Measurements from ENCODE around the gene UBE2J2. TPM values are rescaled to one million over a fixed set of nuclear protein-coding genes. Genes with fewer than 3 reads are reported as not detected.
"Not testable (repeated sequence)": the region's sequence is repeated elsewhere in the genome, so short reads cannot be mapped to it uniquely, and the experiment has no call there.

UBE2J2 gene
- total RNA-seq, 3 donors from 2014 or later: 89.3 to 93.6 (median 91.2) TPM

- peaks cover 22% of the 10 kb centered on the region for H3K36me3 Mint-ChIP-seq (ENCODE audit: insufficient read depth)
- peaks cover 11% of the 10 kb centered on the region for H3K4me1 Mint-ChIP-seq (ENCODE audit: low read depth)
- H3K4me3 Mint-ChIP-seq: no peak overlapping the region
- no peaks in the 10 kb centered on the region for H3K27me3 Mint-ChIP-seq (ENCODE audit: low read depth)
- ATAC-seq: no peak
- no peaks in the 10 kb centered on the region for H3K9me3 Mint-ChIP-seq
- no peak for DNase-seq
Measured at GRCh38 chr1:1253972-1254666, 19.5 kb downstream of the UBE2J2 start.

DNA sequence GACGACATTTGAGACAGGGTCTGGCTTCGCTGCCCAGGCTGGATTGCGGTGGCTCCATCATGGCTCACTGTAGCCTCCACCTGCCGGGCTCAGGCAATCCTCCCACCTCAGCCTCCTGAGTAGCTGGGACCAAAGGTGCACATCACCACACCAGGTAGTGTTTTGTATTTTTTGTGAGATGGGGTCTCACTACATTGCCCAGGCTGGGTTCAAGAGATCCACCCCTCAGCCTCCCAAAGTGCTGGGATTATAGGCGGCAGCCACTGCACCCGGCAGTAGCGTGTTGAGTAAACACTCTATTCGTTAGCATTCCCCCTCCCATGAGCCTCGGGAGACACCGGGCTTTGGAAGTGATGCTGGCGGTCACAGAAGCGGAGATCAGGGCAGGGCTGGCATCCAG is 20.3 kb downstream of the UBE2J2 start:
- ATAC-seq: no peak
- DNase-seq: no peak
- Mint-ChIP-seq H3K4me3 (no peak overlapping the region), H3K36me3 (ENCODE audit: insufficient read depth) (peaks cover 22% of the 10 kb centered on the region), H3K4me1 (ENCODE audit: low read depth) (peaks cover 11% of the 10 kb centered on the region), H3K27me3 (ENCODE audit: low read depth) (no peaks in the 10 kb centered on the region), H3K9me3 (no peaks in the 10 kb centered on the region)

GRCh38 chr1:1250786-1251284 is 22.8 kb downstream of the UBE2J2 start:
- Mint-ChIP-seq H3K9me3 (no peaks in the 10 kb centered on the region), H3K4me1 (ENCODE audit: low read depth) (peaks cover 11% of the 10 kb centered on the region), H3K27me3 (ENCODE audit: low read depth) (peaks cover 1% of the 10 kb centered on the region), H3K36me3 (ENCODE audit: insufficient read depth) (peaks cover 14% of the 10 kb centered on the region), H3K4me3 (peak overlapping the region; percentile 40)
- ATAC-seq (peak; percentile 77 to 92), DNase-seq (peak; percentile 77)

- H3K27me3 Mint-ChIP-seq (ENCODE audit: low read depth); ATAC-seq: not testable (repeated sequence)
Measured at GRCh38 chr1:1248009-1248913, 25.4 kb downstream of the UBE2J2 start.

GRCh38 chr1:1247341-1247913 is 26.2 kb downstream of the UBE2J2 start:
- H3K36me3 Mint-ChIP-seq (ENCODE audit: insufficient read depth): no peaks in the 10 kb centered on the region
- H3K27me3 Mint-ChIP-seq (ENCODE audit: low read depth): peaks cover 1% of the 10 kb centered on the region
- DNase-seq (no peak), ATAC-seq (no peak)
- peaks cover 11% of the 10 kb centered on the region for H3K4me1 Mint-ChIP-seq (ENCODE audit: low read depth)
- no peaks in the 10 kb centered on the region for H3K9me3 Mint-ChIP-seq
- no peak overlapping the region for H3K4me3 Mint-ChIP-seq

More at GRCh38 chr1:1248009-1248913, 25.4 kb downstream of the UBE2J2 start:
- not testable (repeated sequence) for H3K9me3 Mint-ChIP-seq; H3K36me3 Mint-ChIP-seq (ENCODE audit: insufficient read depth); DNase-seq; H3K4me3 Mint-ChIP-seq
- peaks cover 11% of the 10 kb centered on the region for H3K4me1 Mint-ChIP-seq (ENCODE audit: low read depth)

DNA sequence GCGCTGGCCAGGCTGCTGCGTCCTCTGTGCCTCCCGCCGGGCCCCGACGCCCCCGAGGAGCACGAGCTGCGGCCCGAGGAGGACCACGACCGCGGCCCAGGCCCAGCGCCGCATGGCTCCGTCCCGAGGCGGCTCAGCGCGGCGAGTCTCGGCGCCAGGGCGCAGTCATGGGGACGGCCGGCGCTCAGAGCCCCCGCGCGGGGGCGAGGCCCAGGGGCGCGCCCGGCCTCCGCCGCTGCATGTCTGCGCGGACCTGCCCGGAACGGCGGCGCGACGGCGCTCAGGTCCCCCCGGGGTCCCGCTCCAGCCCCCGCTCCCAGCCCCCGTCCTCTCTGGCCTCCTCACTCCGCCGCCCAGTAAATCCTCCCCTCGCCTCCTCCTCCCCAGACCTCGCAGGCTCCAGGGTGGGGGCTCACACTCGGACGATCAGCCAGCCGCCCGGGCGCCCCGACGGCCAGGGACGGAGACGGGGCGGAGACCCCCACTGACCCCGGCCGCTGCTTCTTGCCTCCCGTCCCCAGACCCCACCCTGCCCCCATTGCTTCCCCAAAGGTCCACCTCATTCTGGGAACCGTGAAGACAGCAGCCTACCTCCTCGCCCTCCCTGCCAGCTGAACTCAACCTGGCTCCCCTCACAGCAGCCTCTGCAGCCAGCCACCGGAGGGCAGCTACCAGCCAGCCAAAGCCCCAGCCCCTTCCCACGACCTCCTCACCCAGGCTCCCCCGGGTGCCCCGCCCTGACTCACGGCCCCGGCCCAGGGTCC is 26.9 kb downstream of the UBE2J2 start, which contains the start of gene C1QTNF12:
TSS of gene C1QTNF12 (minus strand) at position 146 of the 764 bp plus-strand sequence. CDS start at position 114, 32 bp downstream.
- no peak within 1 kb of the TSS for H3K4me3 Mint-ChIP-seq
- ATAC-seq (peak; percentile 27 to 38), DNase-seq (no peak)
- no peaks in the 10 kb centered on the region for H3K9me3 Mint-ChIP-seq
- H3K36me3 Mint-ChIP-seq (ENCODE audit: insufficient read depth): no peaks in the 10 kb centered on the region
- H3K4me1 Mint-ChIP-seq (ENCODE audit: low read depth): peaks cover 11% of the 10 kb centered on the region
- peaks cover 1% of the 10 kb centered on the region for H3K27me3 Mint-ChIP-seq (ENCODE audit: low read depth)

GRCh38 chr1:1245817-1246576 is 27.7 kb downstream of the UBE2J2 start:
- Mint-ChIP-seq H3K9me3 (no peaks in the 10 kb centered on the region), H3K4me1 (ENCODE audit: low read depth) (peaks cover 9% of the 10 kb centered on the region), H3K36me3 (ENCODE audit: insufficient read depth) (no peaks in the 10 kb centered on the region), H3K27me3 (ENCODE audit: low read depth) (peaks cover 1% of the 10 kb centered on the region), H3K4me3 (no peak overlapping the region)
- DNase-seq (no peak), ATAC-seq (no peak)

DNA sequence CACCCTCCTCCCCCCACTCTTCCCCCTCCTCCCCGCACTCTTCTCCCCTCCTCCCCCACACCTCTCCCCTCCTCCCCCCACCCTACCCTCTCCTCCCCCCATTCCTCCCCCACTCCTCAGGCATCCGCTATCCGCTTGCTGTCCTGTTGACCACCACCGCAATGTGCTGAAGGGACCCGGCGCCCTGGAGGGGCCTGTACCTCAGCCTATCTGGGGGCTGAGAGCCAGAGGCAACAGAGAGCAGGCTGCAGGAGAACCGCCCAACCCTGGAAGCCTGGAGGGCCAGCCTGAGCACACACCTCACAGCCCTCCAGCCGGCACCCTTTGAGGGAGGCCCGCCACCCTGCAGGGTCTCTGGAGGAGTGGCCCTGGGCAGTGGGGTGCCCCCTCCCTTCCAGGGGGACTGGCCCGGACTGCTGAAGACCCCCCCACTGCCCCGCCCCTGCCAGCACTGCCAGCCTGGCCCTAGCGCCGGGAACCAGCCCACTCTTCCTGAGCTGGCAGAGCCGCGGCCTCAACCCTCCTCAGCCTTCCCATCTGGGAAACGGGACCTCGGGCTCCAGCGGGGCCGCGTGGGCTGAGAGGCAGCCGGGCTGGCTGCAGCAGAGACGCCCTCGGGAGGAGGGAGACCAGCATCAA is 28.4 kb downstream of the UBE2J2 start:
- DNase-seq (no peak), ATAC-seq (no peak)
- no peak overlapping the region for H3K4me3 Mint-ChIP-seq
- H3K9me3 Mint-ChIP-seq: no peaks in the 10 kb centered on the region
- H3K36me3 Mint-ChIP-seq (ENCODE audit: insufficient read depth): no peaks in the 10 kb centered on the region
- H3K27me3 Mint-ChIP-seq (ENCODE audit: low read depth): peaks cover 1% of the 10 kb centered on the region
- peaks cover 6% of the 10 kb centered on the region for H3K4me1 Mint-ChIP-seq (ENCODE audit: low read depth)

DNA sequence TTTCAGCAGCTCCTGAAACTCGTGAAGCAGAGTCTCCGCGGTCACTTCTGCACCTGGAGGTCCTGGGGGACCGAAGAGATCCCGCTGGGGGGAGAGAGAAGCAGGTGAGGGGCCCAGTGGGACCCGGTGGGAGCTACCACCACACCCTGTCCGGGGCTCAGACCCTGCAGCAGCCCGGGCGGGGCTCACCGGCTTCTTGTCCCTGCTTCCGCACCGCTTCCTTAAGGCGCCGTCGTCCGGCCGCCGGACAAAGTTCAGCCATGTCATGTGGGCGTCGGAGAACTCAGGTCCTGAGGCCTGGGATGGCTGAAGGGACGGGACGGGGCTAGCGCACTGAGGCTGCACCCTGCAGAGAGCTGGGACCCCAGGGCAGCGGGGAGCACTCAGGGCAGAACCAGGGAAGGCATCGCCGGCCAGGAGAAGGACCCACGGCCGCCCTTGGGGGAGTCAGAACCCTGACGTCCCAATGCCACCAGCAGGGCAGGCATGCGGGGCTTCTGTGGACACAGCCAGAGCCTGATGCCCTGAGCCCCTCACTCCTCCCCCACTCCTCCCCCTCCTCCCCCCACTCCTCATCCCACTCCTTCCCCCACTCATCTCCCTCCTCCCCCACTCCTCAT is 29.4 kb downstream of the UBE2J2 start:
- Mint-ChIP-seq H3K4me3 (no peak overlapping the region), H3K27me3 (ENCODE audit: low read depth) (peaks cover 1% of the 10 kb centered on the region), H3K9me3 (no peaks in the 10 kb centered on the region), H3K4me1 (ENCODE audit: low read depth) (no peaks in the 10 kb centered on the region), H3K36me3 (ENCODE audit: insufficient read depth) (no peaks in the 10 kb centered on the region)
- ATAC-seq: no peak
- no peak for DNase-seq

- Mint-ChIP-seq H3K36me3 (ENCODE audit: insufficient read depth) (no peaks in the 10 kb centered on the region), H3K9me3 (no peaks in the 10 kb centered on the region), H3K27me3 (ENCODE audit: low read depth) (peaks cover 2% of the 10 kb centered on the region), H3K4me1 (ENCODE audit: low read depth) (no peaks in the 10 kb centered on the region), H3K4me3 (no peak overlapping the region)
- DNase-seq (no peak), ATAC-seq (no peak)
Measured at GRCh38 chr1:1243807-1244191, 29.9 kb downstream of the UBE2J2 start.

GRCh38 chr1:1243266-1243660 is 30.4 kb downstream of the UBE2J2 start:
- no peak for DNase-seq
- Mint-ChIP-seq H3K4me1 (ENCODE audit: low read depth) (no peaks in the 10 kb centered on the region), H3K9me3 (no peaks in the 10 kb centered on the region), H3K36me3 (ENCODE audit: insufficient read depth) (no peaks in the 10 kb centered on the region), H3K27me3 (ENCODE audit: low read depth) (peaks cover 3% of the 10 kb centered on the region), H3K4me3 (no peak overlapping the region)
- ATAC-seq: no peak

- DNase-seq (no peak), ATAC-seq (no peak)
- H3K4me3 Mint-ChIP-seq: no peak overlapping the region
- H3K4me1 Mint-ChIP-seq (ENCODE audit: low read depth): no peaks in the 10 kb centered on the region
- H3K9me3 Mint-ChIP-seq: no peaks in the 10 kb centered on the region
- no peaks in the 10 kb centered on the region for H3K36me3 Mint-ChIP-seq (ENCODE audit: insufficient read depth)
- H3K27me3 Mint-ChIP-seq (ENCODE audit: low read depth): peaks cover 3% of the 10 kb centered on the region
Measured at GRCh38 chr1:1242461-1243265, 31.0 kb downstream of the UBE2J2 start.

Measured in activated T-cell treated with anti-CD3 and anti-CD28 coated beads, Interleukin-2, amount 50 U/mL, for 4 hours (primary cell).